MM.1S (cell line): ENCODE measurements around the gene SRGAP2B.
"Not testable (repeated sequence)": the region's sequence is repeated elsewhere in the genome, so short reads cannot be mapped to it uniquely, and the experiment has no call there.

ENCODE experiments used
- CTCF ChIP-seq: fragments of 300-600 bp; sonication (generic); IDR thresholded peaks from 2 replicates; pipeline ENCODE4 v1.5.1; 2016; ENCODE audit warnings: antibody characterized with exemption, low read length, mixed read lengths
- EZH2 ChIP-seq: fragments of 300-600 bp; sonication (generic); optimal IDR thresholded peaks from 2 replicates; pipeline ENCODE3; 2017; ENCODE audit warnings: low read depth, mild to moderate bottlenecking, antibody characterized with exemption, low read length, mixed read lengths
- EZH2phosphoT487 ChIP-seq: fragments of 300-600 bp; sonication (generic); IDR thresholded peaks from 2 replicates; pipeline ENCODE4 v1.6.1; 2018; ENCODE audit warnings: antibody characterized with exemption, low read length

DNA sequence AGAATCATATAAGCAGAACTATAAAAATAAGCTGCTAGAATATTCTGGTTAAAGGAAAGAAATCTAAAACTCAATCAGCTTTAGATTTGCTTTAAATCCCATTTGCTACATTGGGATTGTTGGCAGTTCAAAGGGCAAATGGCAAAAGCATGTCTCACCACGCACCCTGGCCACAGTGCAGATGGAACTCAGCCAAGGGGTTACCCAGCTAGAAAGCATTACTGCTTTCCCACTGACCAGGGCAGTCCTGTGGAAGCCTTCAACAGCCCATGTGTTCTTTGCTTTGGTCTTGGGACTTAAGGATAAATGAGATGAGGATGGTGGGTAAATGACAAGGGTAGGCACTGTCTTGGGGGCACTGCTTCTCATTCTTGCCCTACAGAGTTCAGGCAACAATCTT, 163.6 kb downstream of the SRGAP2B start:
- TF ChIP-seq CTCF, EZH2, EZH2phosphoT487: not testable (repeated sequence)
